NCI-H2107 treated with DMSO at 0.1 percent for 48 hours (cell line): ENCODE data around the gene CD81.

ENCODE experiments used
- DNase-seq: peaks from one replicate; lab custom pipeline; 2025; ENCODE audit not compliant: unreplicated experiment; lab: John Stamatoyannopoulos, UW

CD81 gene

DNA sequence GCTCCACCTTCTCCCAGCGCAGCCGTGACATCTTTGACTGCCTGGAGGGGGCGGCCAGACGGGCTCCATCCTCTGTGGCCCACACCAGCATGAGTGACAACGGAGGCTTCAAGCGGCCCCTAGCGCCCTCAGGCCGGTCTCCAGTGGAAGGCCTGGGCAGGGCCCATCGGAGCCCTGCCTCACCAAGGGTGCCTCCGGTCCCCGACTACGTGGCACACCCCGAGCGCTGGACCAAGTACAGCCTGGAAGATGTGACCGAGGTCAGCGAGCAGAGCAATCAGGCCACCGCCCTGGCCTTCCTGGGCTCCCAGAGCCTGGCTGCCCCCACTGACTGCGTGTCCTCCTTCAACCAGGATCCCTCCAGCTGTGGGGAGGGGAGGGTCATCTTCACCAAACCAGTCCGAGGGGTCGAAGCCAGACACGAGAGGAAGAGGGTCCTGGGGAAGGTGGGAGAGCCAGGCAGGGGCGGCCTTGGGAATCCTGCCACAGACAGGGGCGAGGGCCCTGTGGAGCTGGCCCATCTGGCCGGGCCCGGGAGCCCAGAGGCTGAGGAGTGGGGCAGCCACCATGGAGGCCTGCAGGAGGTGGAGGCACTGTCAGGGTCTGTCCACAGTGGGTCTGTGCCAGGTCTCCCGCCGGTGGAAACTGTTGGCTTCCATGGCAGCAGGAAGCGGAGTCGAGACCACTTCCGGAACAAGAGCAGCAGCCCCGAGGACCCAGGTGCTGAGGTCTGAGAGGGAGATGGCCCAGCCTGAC is 26.0 kb downstream of the CD81 start:
- DNase-seq, result no peak

GRCh38 chr11:2404735-2405196 is 27.7 kb downstream of the CD81 start:
- no peak for DNase-seq

DNA sequence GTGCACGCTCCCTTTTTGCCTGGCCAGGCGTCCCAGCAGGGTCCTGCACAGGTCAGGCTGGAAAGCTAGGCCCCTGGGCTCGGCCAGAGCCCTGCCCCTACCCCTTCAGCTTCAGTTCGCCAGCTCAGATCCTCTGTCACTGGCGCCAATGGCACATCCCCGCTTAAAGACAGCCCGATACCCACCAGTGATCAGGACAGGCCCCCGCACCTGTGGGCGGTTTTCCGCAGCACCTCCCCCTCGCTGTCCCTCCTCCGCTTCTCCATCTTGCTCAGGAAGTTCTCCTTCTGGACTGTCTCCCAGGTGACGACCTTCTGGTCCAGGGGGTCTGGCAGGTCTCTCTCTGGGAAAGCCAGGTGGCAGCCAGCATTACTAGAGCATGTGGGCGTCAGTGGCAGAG is 29.3 kb downstream of the CD81 start:
- no peak for DNase-seq

DNA sequence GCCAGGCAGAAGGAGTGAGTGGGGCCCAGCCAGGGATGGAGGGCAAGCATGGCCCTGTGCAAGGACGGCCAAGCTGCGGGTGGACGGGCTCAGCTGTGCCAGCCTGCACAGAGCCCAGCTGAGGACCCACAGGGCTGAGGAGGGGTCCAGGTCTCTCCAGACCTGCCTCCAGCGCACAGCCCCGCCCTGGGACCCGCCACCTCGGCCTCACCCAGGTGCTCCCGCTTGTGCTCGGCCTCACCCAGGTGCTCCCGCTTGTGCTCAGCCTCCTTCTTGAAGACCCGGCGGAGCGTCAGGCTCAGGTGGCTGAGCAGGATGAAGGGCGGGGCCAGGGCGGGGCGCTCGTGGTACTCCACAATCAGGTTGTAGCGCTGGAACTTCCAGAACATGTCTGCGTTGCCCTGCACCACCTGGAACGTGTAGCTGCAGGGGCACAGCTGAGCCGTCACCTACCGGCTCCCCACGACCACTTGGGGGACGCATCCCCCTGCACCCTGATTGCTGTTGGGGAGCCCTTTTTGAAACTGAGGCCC is 29.8 kb downstream of the CD81 start:
- DNase-seq, result no peak

- DNase-seq, result no peak
Observed at GRCh38 chr11:2408671-2409070, 31.6 kb downstream of the CD81 start.

DNA sequence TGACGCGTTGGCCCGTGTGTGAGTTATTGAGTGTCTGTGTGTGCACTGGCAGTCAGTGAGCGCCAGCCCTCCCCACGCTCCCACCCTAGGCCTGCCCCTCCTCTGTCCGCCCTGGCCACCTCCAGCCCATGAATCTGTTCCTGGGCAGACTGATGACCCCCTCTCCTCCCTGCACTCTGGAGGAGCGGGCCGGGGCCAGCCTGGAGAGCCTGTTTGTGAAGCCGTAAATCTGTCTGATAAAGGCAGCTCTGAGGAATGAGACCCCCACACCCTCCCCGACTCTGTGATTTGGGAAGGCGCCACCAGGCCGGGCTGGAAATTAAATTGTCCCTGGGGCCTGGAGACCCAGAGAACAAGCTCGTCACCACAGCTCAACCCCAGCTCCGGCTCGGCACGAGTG is 32.0 kb downstream of the CD81 start:
- DNase-seq, result no peak

DNA sequence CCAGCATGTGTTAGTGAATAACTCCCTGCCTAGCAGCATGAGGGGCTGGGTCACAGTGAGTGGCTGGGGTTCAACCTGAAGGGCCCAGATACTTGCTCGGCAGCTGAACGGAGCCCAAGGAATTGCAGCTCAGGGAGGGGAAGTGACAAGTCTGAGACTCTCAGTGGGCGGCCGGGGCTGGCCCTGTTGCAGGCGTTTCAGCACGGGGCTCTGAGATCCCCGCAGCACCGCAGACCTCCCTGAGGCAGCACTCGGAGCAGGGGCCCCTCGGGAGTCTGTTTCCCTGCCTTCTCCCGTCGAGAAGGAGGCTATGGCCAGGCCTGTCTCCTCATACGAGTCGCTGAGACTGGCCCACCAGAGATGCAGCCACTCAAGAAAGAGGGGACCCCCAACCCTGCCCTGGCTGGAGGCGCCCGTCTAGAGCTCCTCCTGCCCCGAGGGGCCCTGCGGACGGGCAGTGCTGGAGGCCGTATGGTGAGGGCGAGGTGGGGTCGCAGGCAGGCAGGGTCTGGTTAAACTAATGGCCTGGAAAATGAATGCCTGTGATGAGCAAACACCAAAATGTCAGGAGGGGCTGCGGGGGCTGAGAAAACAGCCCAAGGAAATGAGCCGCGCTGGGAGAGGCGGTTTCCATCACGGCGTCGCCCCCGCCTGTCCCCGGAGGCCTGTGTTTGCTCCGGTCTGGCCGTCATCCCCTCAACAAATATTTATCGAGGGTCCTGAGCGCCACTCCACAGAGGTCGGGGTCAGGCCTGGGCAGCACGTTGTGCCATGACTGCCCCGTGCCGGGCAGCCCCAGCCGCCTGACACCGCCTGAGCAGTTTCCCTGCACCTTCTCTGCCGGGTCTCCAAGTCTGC is 32.7 kb downstream of the CD81 start:
- DNase-seq, result no peak

- DNase-seq, result no peak
Observed at GRCh38 chr11:2410616-2411015, 33.5 kb downstream of the CD81 start.

DNA sequence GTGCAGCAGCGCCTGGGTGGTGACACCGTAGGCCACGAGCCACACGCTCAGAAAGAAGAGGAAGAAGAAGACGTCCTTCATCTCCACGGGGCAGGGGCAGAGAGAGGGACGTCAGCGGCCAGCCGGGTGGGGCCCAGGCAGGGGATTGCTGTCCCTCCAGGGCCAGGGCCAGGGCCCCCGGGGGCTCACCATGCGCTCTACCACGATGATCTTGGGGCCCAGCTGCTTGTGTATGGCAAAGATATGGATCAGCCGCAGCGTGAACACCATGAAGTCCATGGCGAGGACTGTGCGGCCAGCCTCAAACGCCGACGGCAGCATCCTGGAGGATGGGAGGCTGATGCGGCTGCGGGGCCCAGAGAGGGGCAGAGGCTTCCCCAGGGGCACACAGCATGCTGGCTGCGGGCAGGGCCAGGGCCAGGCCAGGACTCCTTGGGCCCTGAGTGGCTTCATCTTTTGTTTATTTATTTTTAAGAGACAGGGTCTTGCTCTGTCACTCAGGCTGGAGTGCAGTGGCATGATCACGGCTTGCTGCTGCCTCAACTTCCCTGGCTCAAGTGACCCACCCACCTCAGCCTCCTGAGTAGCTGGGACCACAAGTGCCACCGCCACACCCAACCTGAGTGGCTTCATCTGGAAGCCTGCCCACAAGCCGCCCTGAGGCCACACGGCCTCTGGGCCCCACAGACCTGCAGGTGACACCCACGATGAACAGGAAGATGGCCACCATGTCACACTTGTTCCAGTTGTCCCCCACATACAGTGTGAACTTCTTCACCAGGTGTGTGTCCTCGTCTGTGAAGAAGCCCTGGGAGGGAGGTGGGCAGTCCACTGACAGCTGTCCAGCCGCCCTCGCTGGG is 34.6 kb downstream of the CD81 start:
- DNase-seq, result no peak

- no peak for DNase-seq
Observed at GRCh38 chr11:2412323-2412722, 35.2 kb downstream of the CD81 start.

DNA sequence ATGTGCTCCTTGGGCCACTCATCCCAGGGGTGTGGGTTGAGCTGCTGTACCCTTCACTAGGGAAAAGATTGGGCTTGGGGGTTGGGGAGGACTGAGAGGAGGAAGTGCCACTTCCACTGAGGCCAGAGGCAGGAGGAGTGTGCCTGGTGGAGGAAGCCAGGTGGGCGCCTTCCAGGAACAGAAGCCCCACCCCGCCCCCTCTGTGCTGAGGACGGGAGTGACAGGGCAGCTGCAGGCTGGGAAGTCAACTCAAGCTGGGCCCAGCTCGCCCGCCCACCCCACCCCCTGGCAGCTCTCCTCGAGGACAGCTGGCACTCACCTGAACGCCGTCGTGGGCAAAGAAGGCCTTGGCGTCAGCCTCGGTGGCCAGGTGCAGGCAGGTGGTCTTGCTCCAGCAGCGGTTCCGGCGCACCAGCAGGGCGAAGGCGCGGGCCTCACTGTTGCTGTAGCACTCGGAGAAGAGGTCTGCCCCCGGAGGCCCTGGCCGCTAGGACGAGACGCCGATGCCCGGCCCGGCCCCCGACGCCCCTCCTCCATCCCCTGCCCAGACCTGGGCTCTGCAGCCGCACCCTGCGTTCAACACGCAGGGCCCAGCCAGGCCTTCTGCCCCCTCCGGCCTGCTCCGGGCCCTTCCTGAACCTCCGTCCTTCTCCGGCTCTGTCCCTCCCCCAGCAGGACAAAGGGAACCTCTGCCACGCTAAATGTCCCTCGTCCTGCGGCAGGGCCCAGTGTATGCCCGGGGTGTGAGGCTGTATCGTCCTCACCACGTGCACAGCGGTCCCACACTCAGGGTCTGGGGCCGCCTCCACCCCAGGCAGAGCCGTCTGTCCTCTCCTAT is 36.9 kb downstream of the CD81 start:
- DNase-seq, result no peak

- no peak for DNase-seq
Observed at GRCh38 chr11:2414616-2415015, 37.5 kb downstream of the CD81 start.

DNA sequence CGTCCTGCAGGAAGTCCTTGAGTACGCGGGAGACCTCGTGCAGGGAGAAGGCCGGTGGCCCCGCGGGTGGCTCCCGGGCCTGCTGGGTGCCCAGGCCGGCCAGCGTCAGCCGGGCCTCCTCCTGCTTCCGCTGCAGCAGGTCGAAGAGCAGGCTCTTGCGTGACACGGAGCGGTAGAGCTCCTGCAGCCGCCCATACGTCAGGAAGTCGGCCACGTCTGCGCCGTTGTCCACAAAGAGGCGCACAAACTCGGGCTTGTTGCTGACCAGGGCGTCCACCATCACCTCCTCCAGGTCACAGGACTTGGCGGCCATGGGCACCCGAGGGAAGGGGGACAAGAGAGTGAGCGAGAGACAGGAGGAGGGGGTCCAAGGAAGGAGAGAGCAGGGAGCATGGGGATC is 38.1 kb downstream of the CD81 start:
- DNase-seq, result no peak

GRCh38 chr11:2415601-2416380 is 38.7 kb downstream of the CD81 start:
- no peak for DNase-seq

- no peak for DNase-seq
Observed at GRCh38 chr11:2416765-2417164, 39.7 kb downstream of the CD81 start.

DNA sequence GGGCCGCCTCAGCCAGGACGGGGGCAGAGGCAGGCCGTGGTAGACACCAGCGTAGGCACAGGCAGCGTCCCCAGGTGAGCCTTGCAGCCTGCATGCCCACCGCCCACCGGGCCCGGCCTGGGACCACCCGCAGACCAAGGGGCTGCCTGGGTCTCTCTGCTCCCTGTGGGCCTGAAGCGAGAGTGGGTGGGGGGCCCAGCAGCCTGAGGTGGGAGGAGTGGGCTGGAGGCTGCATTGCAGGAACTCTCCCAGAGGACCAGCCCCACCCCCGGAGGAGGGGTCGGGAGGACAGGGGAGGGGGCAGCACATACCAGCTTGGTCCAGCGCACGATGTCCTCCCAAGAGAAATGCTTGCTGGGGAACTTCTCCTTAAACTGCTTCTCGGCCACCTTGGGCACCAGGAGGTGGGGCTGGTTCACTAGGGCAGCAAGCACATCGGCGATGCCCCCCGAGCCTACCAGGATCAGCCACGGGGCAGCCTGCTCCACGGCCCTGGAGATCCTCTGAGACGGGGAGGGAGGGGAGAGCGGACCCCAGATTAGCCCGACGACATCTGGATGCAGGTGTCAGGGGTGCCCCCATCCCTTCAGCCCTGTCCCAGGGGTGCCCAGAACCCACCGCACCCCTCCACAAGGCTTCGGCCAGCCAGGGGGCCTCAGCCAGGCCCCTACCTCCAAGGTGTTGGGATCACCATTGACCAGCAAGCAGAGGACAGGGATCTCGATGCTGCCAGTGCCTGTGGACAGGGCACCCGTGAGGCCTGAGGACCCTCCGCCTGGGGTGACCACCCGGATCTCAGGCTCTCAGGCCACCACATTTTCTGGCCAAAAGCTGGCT is 41.0 kb downstream of the CD81 start:
- DNase-seq, result no peak

- no peak for DNase-seq
Observed at GRCh38 chr11:2418693-2419360, 41.7 kb downstream of the CD81 start.
